Cortex of kidney (tissue), 1 donor: ENCODE measurements around the gene CFAP43.
"Not testable (repeated sequence)": the region's sequence is repeated elsewhere in the genome, so short reads cannot be mapped to it uniquely, and the experiment has no call there.

Experiments
- DNase-seq: peaks from one replicate; lab custom pipeline; 2025; lab: John Stamatoyannopoulos, UW

Gene CFAP43

DNA sequence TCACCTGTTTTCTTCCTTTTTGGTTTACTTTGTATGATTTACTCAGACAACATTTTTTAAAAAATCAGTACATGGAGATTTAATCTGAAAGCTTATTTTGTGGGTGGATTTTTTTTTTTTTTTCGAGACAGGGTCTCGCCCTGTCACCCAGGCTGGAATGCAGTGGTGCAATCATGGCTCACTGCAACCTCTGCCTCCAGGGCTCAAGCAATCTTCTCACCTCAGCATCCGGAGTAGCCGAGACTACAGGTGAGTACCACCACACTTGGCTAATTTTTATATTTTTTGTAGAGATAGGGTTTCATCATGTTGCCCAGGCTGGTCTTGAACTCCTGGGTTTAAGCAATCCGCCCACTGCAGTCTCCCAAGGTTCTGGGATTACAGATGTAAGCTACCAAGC is 25.1 kb upstream of the CFAP43 start:
- no peak for DNase-seq

DNA sequence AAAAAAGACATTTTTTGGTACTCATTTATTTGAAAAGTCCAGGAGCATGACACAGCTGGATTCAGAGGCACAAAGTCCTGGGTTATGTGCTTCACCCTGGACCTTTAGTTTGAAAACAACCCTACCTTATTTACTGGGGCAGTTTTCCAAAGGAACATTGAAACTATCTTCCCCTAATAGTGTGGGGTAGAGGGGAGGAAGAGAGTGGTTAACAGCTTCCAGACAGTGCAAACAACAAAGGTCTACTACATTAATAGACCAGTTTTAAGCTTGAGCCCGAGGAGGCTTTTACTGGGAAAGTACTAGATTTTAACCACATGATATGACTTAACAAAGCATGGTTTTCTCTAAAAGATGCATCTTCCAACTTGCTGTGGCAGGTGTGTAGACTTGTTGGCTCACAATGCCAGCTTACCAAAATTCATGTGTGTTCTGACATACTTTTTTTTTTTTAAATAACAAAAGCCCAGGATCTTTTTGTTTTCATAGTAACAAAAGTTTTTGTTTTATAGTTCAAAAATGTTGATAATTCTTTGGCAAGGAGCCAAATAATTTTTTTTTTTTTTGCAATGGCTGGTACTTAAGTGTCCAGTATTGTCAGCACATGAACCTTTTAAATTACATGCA is 24.3 kb upstream of the CFAP43 start:
- no peak for DNase-seq

DNA sequence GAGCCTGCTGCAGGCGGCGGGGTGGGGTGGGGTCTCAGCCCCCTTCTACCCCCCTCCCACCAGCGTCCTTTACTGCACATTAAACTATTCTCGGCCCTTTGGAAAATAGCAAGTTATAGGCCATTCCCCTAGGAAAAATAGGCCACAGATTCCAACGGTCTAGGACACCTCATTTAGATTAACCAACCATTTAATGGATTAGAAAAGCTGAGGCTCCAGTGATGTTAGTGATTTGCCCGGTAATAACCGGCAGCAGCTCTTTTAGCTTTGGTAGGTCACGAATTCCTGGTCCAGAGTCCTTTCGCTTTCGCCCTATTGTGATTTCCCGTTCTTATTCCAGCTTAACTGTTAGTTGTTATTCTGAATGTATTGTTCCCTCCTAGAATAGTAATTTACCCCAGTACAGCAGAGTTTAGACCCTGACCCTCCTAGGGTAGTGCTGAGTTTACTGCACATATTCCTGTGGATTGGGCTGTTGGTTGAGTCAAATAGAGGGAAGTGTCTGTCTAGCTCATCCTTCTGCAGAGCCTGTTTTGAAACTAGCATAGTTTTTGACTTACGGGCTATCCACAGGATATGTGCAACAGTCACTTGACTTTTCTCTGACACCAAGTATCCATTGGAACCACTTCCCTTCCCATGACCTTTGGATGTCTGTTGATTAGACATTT is 23.3 kb upstream of the CFAP43 start:
- no peak for DNase-seq

DNA sequence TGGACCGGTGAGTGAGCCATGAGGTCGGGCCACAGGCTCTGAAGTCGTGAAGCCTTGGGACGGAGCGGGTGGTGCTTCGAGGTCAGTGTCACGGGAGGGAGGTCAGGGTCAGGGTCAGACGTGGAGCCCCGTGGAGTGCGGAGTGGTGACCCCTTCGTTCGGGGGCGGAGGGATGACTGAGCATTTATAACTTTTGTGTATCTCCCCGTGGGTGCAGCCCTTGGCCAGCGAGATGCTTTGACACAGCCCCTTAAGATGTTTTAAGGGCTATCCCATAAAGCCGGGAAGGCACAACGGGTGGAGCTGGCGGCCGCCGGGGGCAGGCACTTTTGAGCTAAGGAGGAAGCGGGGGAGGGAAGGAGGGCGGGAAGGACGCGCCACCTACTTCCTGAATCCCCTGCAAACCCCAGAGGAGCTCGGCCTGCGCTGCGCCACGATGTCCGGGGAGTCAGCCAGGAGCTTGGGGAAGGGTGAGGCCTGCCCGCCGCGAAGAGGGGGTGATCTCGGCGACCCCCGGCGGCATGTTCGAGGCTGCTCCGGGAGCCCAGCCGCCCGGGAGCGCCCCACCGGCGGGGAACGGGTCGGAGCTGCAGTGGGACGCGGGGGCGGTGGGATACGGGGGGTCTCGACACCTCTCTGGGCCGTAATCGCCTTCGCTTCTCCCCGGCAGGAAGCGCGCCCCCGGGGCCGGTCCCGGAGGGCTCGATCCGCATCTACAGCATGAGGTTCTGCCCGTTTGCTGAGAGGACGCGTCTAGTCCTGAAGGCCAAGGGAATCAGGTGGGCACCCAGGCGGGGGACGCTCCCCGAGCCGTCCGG is 22.5 kb upstream of the CFAP43 start, which contains the start of gene GSTO1:
TSS of gene GSTO1 (plus strand) at position 400 of the 818 bp plus-strand sequence. CDS start at position 437, 37 bp downstream.
- DNase-seq: no peak

DNA sequence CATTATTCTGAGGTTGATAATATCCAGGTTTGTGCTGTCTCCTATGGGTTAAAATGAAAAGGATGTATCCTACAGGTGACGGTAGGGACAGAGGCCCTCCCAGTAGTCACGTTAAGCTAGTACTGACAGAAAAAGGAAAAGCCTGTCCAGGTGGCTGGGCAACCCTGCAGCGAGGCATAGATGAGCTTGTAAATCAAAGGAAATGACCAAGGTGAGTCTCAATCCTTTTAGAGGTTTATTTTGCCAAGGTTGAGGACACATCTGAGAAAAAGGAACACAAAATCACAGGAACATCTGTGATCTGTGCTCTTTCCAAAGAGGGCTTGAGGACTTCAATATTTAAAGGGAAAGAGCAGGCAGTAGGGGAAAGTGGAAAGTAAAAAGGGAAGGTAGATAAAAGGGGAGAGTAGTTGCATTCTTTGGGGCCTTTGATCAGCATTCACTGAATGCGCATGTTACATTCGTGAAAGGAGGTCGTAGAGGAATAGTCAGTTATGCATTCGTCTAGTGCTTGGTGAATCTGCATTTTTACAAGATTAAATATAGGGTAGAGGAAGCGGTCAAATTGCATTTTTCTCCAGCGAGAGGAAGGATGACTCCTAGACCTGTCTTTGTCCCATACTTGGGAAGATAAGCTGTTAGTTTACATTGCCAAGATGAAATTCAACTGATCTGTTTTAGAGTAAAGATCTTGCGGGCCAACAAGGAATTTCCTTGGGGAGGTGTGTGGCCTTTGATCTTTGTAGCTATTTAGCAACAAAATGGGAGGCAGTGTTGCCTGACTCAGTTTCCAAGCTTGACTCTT is 21.6 kb upstream of the CFAP43 start:
- DNase-seq: no peak

DNA sequence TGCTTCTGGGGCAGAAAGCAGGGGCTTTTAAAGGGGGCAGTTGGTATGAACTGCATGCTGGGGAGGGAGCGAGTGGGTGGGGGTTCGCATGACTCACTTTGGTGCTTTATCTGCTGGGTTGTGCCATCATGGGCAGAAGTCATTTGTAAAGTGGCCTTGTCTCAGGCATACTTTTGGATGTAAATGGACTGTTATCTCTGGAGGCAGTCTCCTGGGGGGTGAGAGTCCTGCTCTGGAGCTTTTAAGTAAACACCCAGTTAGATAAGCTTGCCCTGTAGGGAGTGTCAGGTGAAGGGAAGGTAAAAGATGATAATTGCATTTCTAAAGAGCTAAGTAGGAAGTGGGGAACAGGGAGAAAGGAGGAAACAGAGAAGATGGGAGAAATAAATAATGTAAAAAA is 20.9 kb upstream of the CFAP43 start:
- no peak for DNase-seq

DNA sequence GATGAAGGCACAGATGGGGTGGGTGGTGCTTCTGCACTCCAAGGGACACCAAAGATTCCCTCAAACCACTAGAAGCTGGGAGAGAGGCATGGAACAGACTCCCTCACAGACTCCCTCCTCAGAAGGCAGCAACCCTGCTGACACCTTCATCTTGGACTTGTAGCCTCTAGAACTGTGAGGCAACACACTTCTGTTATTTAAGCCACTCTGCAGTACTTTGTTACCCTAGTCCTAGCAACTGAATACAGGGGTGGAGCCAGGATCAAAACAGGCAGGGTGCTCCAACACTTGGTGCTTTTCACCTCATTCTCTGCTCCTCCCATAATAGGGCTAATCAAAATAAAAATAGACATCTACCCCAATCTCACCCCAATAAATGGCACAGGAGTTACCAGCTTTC is 20.2 kb upstream of the CFAP43 start:
- DNase-seq: no peak

DNA sequence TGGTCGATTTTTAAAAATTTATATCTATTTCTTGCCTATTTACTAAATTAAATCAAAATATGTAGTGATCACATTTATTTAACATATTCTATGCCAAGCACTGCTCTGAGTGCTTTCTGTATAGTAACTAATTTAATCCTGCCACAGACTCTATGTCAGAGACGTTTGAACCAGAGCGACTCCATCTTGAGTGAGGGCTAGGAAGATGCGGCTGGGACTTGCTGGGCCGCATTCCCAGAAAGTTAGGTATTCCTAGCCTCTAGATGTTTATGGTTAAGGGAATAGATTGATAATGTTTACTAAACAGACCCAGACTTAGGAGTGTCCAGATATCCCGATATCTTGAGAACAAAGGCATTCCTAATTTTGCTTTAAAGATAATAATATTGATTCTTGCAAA is 19.3 kb upstream of the CFAP43 start:
- no peak for DNase-seq

DNA sequence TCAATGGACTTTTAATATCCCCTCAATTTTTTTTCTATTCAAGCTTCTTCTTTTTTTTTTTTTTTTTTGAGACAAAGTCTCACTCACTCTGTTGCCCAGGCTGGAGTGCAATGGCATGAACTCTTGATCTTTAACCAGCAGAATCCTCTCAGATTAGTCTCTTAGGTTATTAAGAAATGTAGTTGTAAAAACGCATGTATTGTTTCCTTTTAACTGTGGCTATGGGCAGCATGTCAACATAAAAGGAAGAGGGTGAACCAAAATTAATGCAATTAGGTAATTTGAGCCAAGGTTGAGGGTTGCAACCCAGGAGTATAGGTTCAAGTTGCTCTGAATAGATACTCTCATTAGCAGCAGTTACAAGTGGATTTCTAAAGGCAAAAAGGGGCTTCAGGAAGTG is 18.2 kb upstream of the CFAP43 start:
- no peak for DNase-seq

DNA sequence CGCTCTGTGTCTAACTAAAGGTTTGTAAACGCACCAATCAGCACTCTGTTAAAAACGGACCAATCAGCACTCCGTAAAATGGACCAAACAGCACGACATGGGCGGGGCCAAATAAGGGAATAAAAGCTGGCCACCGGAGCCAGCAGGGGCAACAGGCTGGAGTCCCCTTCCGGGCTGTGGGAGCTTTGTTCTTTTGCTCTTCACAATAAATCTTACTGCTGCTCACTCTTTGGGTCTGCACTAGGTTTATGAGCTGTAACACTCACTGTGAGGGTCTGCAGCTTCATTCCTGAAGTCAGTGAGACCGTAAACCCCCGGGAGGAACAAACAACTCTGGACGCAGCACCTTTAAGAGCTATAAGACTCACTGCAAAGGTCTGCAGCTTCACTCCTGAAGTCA is 16.8 kb upstream of the CFAP43 start:
- DNase-seq: not testable (repeated sequence)

DNA sequence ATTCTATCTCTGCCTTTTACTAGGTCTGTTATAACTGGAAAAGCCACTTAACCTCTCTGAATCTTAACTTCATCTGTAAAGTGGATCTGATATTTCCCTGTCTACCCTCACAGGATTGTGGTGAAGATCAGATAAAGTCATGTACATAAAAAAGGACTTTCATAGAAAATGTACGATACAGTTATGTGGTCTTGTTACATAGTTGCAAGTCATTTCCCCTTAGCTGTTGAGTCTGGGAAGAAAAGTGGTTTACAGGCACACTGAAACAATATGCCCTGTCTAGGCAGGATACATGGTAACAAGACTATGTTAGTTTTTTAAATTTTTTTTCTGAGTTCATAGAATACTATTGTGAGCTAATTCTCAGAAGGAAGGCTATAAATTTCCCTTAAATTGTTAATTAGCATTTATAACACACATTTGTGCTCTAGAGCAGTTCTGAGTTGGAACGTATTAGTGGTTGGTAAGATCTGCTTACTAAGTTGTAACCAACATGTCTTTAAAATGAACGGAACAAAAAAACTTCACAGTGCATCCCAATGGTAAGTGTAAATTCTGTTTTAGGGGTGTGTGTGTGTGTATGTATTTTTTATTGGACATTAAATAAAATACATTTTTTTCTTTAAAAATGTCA is 15.5 kb upstream of the CFAP43 start:
- no peak for DNase-seq

DNA sequence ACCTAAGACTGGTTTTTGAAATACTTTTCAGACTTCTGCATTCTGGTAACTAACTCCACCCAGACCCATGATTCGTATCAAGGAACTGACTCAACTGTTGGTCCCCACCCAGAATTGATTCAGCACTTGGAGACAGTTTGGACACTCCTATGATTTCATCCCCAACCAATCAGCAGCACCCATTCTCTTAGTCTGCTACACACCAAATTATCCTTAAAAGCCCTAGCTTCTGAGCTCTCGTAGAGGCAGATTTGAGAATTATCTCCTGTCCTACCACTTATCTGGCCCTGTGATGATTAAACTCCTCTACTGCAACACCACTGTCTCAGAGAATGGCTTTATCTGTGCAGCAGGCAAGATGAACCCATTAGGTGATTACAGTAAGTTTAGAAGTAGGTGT is 14.8 kb upstream of the CFAP43 start:
- no peak for DNase-seq

DNA sequence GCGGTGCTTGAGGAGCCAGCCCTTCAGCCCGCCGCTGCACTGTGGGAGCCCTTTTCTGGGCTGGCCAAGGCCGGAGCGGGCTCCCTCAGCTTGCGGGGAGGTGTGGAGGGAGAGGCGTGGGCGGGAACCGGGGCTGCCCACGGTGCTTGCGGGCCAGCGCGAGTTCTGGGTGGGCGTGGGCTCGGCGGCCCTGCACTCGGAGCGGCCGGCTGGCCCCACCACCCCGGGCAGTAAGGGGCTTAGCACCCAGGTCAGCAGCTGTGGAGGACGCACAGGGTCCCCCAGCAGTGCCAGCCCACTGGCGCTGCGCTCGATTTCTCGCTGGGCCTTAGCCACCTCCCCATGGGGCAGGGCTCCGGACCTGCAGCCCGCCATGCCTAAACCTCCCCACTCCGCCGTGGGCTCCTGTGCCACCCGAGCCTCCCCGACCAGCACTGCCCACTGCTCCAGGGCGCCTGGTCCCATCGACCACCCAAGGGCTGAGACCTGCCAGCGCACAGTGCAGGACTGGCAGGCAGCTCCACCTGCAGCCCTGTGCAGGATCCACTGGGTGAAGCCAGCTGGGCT is 13.0 kb upstream of the CFAP43 start:
- no peak for DNase-seq

DNA sequence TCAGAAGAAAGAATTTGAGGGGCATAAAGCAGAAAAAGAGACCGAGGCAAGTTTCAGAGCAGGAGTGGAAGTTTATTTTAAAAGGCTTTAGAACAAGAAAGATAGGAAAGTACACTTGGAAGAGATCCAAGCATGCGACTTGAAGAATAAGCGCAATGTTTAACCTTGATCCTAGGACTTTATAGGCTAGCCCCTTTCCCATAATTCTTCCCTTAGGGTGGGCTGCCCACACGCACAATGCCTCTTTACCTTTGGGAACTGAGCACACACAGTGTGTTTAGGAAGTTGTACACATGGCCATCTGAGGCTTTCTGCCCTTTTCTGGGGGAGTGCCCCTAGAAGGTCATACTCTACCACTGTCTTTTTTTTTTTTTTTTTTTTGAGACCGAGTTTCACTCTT is 11.3 kb upstream of the CFAP43 start:
- no peak for DNase-seq

DNA sequence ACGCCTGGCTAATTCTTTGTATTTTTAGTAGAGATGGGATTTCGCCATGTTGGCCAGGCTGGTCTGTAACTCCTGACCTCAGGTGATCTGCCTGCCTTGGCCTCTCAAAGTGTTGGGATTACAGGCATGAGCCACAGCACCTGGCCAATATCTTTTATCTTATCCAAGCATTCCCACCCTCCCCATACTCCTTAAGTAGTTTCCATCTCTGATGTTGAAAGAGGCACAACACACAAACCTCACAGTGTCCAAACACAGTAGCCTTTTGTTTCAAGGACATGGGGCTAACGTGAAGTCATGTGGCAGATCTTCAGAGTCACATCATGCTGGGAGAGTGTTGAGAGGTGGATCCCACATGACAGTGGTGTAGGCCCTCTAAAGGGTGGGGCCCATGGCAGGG is 10.8 kb upstream of the CFAP43 start:
- DNase-seq: not testable (repeated sequence)

DNA sequence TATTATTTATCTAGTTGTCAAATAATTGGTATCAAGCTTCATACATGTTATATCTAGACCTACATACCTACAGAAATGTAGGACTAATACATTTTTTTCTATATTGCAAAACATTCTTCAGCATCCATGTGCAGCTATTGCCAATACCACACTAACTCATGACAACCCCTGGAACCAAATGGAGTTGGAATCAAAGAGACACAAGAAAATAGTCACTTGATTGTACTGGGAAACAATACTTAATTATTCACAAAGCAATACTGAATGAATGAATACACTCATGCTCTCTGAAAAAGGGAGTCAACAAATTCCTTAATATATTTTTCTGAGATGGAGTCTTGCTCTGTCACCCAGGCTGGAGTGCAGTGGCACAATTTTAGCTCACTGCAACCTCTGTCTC is 10.4 kb upstream of the CFAP43 start:
- DNase-seq: no peak

DNA sequence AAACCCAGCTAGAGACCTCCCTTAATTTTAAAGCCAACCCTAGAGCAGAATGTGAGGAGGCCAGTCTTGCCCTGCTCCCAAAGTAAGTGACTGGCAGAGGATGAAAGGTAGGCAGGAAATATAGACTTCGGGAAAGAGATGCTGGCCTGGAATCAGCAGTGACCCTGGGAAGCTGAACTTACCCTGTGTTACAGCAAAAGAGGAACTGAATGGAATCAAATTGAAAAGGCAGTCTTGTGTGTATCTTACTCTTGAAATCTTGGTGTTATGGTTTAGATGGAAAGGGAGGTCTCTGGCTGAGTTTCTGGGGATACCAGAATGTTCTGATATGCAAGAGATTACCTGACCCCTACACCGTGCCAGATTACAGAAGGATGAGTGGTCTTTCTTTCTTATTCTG is 7.9 kb upstream of the CFAP43 start:
- no peak for DNase-seq

DNA sequence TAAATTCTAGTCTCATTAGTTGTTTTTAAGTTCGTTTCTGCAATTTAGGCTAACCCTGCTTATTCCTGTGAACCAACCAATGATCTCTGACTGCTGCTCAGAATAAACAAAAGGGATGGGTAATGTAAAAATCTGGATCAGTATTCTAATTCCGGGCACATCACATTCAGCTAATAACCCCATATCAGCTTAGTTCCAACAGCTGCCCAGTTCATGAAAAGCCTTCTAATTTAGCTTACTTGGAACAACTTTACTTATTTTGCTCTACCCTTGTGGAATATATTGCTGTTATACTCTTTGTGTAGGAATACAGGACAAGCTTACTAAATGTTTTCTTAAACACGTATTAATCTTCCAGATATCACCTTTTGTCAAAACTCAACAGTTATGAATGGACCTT is 3.6 kb upstream of the CFAP43 start:
- DNase-seq: no peak

DNA sequence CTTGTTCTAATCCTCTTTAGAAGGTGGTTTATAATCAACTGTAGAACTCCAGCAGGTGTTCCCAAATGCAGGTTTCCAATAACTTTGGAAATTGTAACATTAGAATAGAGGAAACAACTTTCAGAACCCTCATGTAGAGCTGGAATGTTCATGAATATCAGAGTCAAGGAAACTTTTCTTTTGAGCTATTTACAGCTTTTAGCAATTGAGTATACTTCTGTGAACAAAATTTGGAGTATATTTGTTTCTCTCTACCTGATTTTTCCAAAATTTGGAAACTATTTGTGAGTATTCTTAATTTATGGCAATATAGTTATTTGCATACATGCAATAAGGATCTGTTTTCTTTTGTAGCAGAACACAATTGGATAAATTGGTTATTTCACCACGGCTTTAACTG is 2.8 kb upstream of the CFAP43 start:
- DNase-seq: no peak

DNA sequence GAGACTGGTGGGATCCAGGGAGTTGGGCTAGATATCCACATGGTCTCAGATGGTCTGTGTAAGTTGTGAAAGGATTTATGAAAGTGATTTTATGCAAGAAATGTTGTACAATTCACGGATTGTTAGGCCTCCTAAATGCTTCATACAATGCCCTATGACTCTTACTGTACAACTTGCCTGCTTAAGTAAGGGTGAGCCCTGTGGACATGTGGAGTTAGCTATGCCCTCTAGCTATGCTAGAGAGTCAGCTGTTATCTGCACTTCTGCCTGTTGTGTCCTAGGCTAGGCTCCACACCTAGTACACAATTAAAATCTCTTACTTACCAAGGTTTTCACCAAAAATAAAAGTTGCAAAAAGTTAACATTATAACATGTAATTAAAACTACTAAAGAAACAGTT is 1.7 kb upstream of the CFAP43 start:
- no peak for DNase-seq

DNA sequence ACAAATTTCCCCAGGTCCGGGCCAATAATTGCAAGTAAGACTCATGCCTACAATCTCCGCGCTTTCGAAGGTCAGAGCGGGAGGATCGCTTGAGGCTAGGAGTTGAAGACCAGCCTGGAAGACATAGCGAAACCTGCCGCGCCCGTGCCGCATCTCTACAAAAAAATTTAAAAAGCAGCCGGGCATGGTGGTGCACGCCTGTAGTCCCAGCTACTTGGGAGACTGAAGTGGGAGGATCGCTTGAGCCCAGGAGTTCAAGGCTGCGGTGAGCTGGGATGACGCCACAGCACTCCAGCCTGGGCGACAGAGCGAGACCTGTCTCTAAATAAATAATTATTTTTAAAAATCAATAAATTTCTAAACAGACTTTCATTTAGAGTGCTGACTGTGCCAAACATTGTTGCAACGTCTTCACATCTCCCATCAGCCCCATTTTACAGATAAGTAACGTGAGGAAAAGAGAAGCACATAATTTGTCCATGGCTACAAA is 494 bp upstream of the CFAP43 start:
- no peak for DNase-seq
